Prostate gland (tissue), 2 donors: Measurements from ENCODE around the gene LRCH1.

Experiments
- CTCF ChIP-seq, 4 experiments: fragments of 200-600 bp in 2 of 4; fragments of 450-650 bp in 2 of 4; sonication (generic) in 2 of 4; IDR thresholded peaks; 1 replicate in 3 of 4; 2 replicates in 1 of 4; pipeline ENCODE4 v1.5.1; 2016 to 2019; ENCODE audit warnings: antibody characterized with exemption in 4 of 4, mild to moderate bottlenecking in 2 of 4, moderate library complexity in 2 of 4
- POLR2A ChIP-seq: fragments of 450-650 bp; IDR thresholded peaks from one replicate; pipeline ENCODE4 v1.6.1; 2016; ENCODE audit warnings: antibody characterized with exemption, mild to moderate bottlenecking
- POLR2AphosphoS5 ChIP-seq: sonication (generic); formaldehyde crosslinking; IDR thresholded peaks from one replicate; pipeline ENCODE4 v1.6.1; 2017; ENCODE audit warnings: antibody characterized with exemption

GRCh38 chr13:46620029-46620428 lies 67.1 kb downstream of the LRCH1 start:
- TF ChIP-seq CTCF (IDR thresholded peaks at IDR 0.05) (no peak), POLR2A (no peak), POLR2AphosphoS5 (no peak)
